Cardiac muscle cell (in vitro differentiated cells and primary cell): Measurements from ENCODE around the gene CD74. TPM values are rescaled to one million over a fixed set of nuclear protein-coding genes. Genes with fewer than 3 reads are reported as not detected.

Experiments
- DNase-seq, 2 donors: peaks; one replicate each; pipeline versions ENCODE4 v3.0.0 to v3.0.0-alpha.2; 2010 to 2017; ENCODE audit warnings: low read depth in 1 of 2, low spot score in 1 of 2
- H3K27ac ChIP-seq: fragments of 200-600 bp; sonication (generic); 2 replicates; pipeline ENCODE4 v1.5.1; 2016
- H3K27me3 ChIP-seq: fragments of 200-600 bp; sonication (generic); 2 replicates; pipeline ENCODE4 v1.6.0; 2016; ENCODE audit warnings: control low read depth
- H3K36me3 ChIP-seq: fragments of 200-600 bp; sonication (generic); 2 replicates; pipeline ENCODE4 v1.5.1; 2016; ENCODE audit warnings: control low read depth
- H3K4me1 ChIP-seq: fragments of 200-600 bp; sonication (generic); 2 replicates; pipeline ENCODE4 v1.8.1; 2017; ENCODE audit warnings: low read depth, mild to moderate bottlenecking, mixed run types
- H3K4me3 ChIP-seq: fragments of 200-600 bp; sonication (generic); 2 replicates; pipeline ENCODE4 v1.5.1; 2016; ENCODE audit warnings: mild to moderate bottlenecking
- H3K9me3 ChIP-seq: fragments of 200-600 bp; sonication (generic); 2 replicates; pipeline ENCODE4 v1.5.1; 2017; ENCODE audit warnings: low read depth, mild to moderate bottlenecking, control low read depth
- CTCF ChIP-seq: IDR thresholded peaks from 2 replicates; pipeline ENCODE4 v1.5.1; 2012; ENCODE audit warnings: low read depth, mild to moderate bottlenecking, low read length
- polyA plus RNA-seq: library from polyadenylated mRNA; unstranded; fragments of >200 nt; fragmentation: Nextera tagmentation; extraction: Ambion mirVana; gene quantifications from 2 replicates; pipeline ENCODE4 v1.2.1, GENCODE V29; 2016
- total RNA-seq: library from RNA; depleted of rRNA; stranded (reverse); fragments of >200 nt; gene quantifications from 2 replicates; pipeline ENCODE4 v1.2.3, GENCODE V29; 2016

Gene CD74
- total and polyA plus RNA-seq, 2 experiments from 2014 or later = 11.7 to 16.3 TPM

- Histone ChIP-seq H3K9me3 (no peaks in the 10 kb centered on the region), H3K4me3 (peak overlapping the region; percentile 89), H3K4me1 (peaks cover 8% of the 10 kb centered on the region), H3K36me3 (peaks cover 35% of the 10 kb centered on the region), H3K27ac (peak overlapping the region; percentile 96), H3K27me3 (no peaks in the 10 kb centered on the region)
- TF ChIP-seq CTCF = no peak
- peak in 1 of 2 donors; percentile 25 for DNase-seq
These were observed 36.3 kb upstream of the CD74 start for GRCh38 chr5:150448952-150449516.

GRCh38 chr5:150448334-150448733 is 35.6 kb upstream of the CD74 start:
- no peak for TF ChIP-seq CTCF
- peaks cover 8% of the 10 kb centered on the region for H3K4me1 ChIP-seq
- no peaks in the 10 kb centered on the region for H3K27me3 ChIP-seq
- no peaks in the 10 kb centered on the region for H3K9me3 ChIP-seq
- peak overlapping the region; percentile 89 for H3K4me3 ChIP-seq
- peak overlapping the region; percentile 96 for H3K27ac ChIP-seq
- H3K36me3 ChIP-seq = peaks cover 42% of the 10 kb centered on the region
- no peak for DNase-seq

- Histone ChIP-seq H3K4me3 (no peak overlapping the region), H3K4me1 (peaks cover 8% of the 10 kb centered on the region), H3K27me3 (no peaks in the 10 kb centered on the region), H3K36me3 (peaks cover 42% of the 10 kb centered on the region), H3K9me3 (no peaks in the 10 kb centered on the region), H3K27ac (peak overlapping the region; percentile 96)
- no peak for TF ChIP-seq CTCF
- DNase-seq = no peak
These were observed 34.5 kb upstream of the CD74 start for GRCh38 chr5:150447188-150447587.

- Histone ChIP-seq H3K4me1 (peaks cover 8% of the 10 kb centered on the region), H3K36me3 (peaks cover 42% of the 10 kb centered on the region), H3K27ac (no peak overlapping the region), H3K9me3 (no peaks in the 10 kb centered on the region), H3K4me3 (no peak overlapping the region), H3K27me3 (no peaks in the 10 kb centered on the region)
- TF ChIP-seq CTCF = no peak
- no peak for DNase-seq
These were observed 33.9 kb upstream of the CD74 start for GRCh38 chr5:150446583-150446982.

GRCh38 chr5:150446088-150446487 is 33.4 kb upstream of the CD74 start:
- Histone ChIP-seq H3K4me3 (no peak overlapping the region), H3K9me3 (no peaks in the 10 kb centered on the region), H3K36me3 (peaks cover 42% of the 10 kb centered on the region), H3K4me1 (peaks cover 8% of the 10 kb centered on the region), H3K27ac (no peak overlapping the region), H3K27me3 (no peaks in the 10 kb centered on the region)
- DNase-seq = no peak
- TF ChIP-seq CTCF = no peak

GRCh38 chr5:150444770-150445169 is 32.1 kb upstream of the CD74 start:
- peaks cover 8% of the 10 kb centered on the region for H3K4me1 ChIP-seq
- no peak for DNase-seq
- peaks cover 42% of the 10 kb centered on the region for H3K36me3 ChIP-seq
- H3K27ac ChIP-seq = no peak overlapping the region
- H3K27me3 ChIP-seq = no peaks in the 10 kb centered on the region
- no peaks in the 10 kb centered on the region for H3K9me3 ChIP-seq
- TF ChIP-seq CTCF = no peak
- H3K4me3 ChIP-seq = no peak overlapping the region
